HUES6 (cell line): Measurements from ENCODE around the gene DLX2.

Source experiments
- H3K27ac ChIP-seq: 2 replicates; pipeline ENCODE4 v1.7.0; 2013; ENCODE audit warnings: low read depth, mild to moderate bottlenecking, low read length, inconsistent platforms
- H3K27me3 ChIP-seq: 2 replicates; pipeline ENCODE4 v1.6.1; 2013; ENCODE audit warnings: low read length; ENCODE audit not compliant: control insufficient read depth, insufficient read depth
- H3K36me3 ChIP-seq: 2 replicates; pipeline ENCODE4 v1.6.1; 2013; ENCODE audit warnings: low read length; ENCODE audit not compliant: control insufficient read depth, insufficient read depth
- H3K4me1 ChIP-seq: 2 replicates; pipeline ENCODE4 v1.6.1; 2013; ENCODE audit warnings: low read length; ENCODE audit not compliant: control insufficient read depth, insufficient read depth
- H3K4me3 ChIP-seq: 2 replicates; pipeline ENCODE4 v1.5.1; 2013; ENCODE audit warnings: low read depth, low read length
- H3K9ac ChIP-seq: one replicate; pipeline ENCODE4 v1.6.1; 2013; ENCODE audit warnings: mild to moderate bottlenecking, low read length
- H3K9me3 ChIP-seq: 2 replicates; pipeline ENCODE4 v1.6.1; 2013; ENCODE audit warnings: low read depth, low read length; ENCODE audit not compliant: control insufficient read depth, insufficient read depth

DLX2 gene

DNA sequence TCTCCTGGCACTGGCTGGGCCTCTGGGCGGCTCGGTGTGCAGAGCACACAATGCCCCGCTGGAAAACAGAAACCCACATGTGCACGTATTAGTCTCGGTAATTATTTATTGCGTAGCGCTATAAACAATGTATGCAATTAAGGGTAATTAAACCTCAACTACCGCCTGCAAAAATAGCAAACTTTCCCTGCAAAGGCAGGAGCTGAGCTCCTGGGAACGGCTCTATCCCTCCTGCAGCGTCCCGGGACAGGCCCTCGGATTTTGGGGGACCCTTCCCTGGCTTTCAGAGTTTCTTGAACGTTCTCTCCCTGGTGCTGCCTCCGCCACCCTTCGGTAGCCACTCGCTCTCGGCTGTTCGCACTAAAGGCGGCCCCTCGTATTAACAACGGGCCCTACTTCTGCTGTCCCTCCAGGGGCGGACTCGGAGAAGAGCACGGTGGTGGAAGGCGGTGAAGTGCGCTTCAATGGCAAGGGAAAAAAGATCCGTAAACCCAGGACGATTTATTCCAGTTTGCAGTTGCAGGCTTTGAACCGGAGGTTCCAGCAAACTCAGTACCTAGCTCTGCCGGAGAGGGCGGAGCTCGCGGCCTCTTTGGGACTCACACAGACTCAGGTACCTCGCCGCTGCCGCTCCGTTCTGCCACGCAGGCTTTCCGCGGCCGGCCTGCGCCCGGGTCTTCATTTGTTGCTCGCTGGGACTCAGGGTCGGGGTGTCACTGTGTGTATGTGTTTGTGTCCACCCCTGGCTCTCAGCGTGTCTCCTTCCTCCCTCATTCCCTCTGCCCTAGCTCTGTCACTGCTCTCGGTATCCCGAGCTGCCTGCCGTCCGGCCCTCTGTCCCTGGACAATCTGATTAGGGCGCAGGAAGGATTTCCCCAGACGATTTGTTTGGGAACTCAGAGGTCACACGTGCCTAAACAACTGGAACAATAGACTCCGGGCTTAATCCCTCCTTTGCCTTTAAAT is 16.2 kb downstream of the DLX2 start:
- no peaks in the 10 kb centered on the region for H3K36me3 ChIP-seq
- peaks cover 100% of the 10 kb centered on the region for H3K27me3 ChIP-seq
- H3K9ac ChIP-seq, result no peak overlapping the region
- H3K9me3 ChIP-seq, result no peaks in the 10 kb centered on the region
- H3K4me3 ChIP-seq, result peak overlapping the region; percentile 69
- H3K27ac ChIP-seq, result no peak overlapping the region
- H3K4me1 ChIP-seq, result peaks cover 64% of the 10 kb centered on the region

DNA sequence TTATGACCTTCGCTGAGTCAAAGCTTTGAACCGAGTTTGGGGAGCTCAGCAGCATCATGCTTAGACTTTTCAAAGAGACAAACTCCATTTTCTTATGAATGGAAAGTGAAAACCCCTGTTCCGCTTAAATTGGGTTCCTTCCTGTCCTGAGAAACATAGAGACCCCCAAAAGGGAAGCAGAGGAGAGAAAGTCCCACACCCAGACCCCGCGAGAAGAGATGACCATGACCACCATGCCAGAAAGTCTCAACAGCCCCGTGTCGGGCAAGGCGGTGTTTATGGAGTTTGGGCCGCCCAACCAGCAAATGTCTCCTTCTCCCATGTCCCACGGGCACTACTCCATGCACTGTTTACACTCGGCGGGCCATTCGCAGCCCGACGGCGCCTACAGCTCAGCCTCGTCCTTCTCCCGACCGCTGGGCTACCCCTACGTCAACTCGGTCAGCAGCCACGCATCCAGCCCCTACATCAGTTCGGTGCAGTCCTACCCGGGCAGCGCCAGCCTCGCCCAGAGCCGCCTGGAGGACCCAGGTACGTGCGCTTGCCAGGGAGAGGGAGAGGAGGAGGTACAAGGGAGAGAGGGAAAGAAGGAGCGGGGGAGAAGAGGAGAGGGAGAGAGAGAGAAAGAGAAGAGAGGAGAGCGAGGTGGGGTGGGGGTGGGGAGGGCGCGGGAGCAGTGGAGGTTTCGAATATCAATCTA is 17.1 kb downstream of the DLX2 start, which contains the start of gene DLX1:
Gene DLX1 (plus strand): TSS at position 48 of the 700 bp plus-strand sequence. CDS start 171 bp downstream, at position 219.
- Histone ChIP-seq H3K9me3 (no peaks in the 10 kb centered on the region), H3K9ac (peak within 1 kb of the TSS; percentile 29), H3K4me1 (peaks cover 71% of the 10 kb centered on the region), H3K36me3 (no peaks in the 10 kb centered on the region), H3K4me3 (peak within 1 kb of the TSS; percentile 69), H3K27me3 (peaks cover 100% of the 10 kb centered on the region), H3K27ac (no peak within 1 kb of the TSS)

DNA sequence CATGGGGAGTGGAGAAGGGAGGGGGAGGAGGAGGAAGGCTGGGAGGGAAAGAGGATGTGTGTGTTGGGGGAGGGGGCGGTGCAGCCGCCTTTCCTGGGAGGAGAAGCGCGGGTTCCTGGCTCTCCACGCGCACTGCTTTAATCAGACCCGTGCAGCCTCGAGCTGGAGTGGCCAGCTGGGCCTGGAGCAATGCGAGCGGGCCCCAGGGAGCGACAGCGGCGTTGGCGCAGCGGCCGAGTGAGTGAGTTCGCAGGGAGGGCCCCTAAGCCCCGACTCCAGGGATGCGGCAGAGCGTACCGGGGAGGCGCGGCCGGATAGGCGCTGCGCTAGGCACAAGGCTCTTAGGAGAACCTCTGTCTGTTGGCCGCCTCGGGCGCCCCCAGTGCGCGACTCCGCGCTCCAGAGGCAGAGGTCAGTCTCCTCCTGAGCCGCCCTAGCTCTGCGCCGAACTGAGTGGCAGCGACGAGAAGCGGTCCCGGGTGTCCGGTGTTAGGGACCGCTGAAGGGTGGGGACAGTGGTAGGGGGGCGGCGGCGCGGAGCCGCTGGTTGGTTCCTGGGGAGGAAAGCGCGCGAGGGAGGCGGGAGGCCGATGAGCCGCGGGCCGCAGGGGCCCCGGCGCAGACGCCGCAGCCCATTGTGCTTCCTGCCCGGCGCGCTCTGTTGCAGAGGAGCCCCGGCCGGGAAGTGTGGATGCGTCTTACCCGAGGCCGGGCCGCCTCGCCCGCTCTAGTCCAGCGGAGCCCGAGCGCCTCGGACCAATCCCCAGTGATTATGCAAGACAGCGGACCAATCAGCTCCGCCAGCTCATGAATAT is 17.8 kb downstream of the DLX2 start:
- Histone ChIP-seq H3K4me1 (peaks cover 67% of the 10 kb centered on the region), H3K27me3 (peaks cover 100% of the 10 kb centered on the region), H3K9me3 (no peaks in the 10 kb centered on the region), H3K36me3 (no peaks in the 10 kb centered on the region), H3K9ac (peak overlapping the region; percentile 26), H3K4me3 (peak overlapping the region; percentile 69), H3K27ac (no peak overlapping the region)

DNA sequence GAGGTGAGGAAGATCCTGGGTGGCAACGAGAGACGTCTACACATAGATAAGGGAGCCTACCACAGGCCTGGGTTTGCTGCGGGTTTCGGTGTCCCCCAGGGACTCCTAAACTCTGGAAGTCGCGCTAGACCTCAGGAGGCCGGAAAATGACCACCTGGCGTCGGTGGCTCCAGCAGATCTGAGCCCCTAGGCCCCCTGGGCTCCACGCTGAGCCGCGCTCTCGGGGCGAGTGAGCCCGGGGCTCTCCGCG is 18.4 kb downstream of the DLX2 start:
- peak overlapping the region; percentile 69 for H3K4me3 ChIP-seq
- no peak overlapping the region for H3K27ac ChIP-seq
- peaks cover 67% of the 10 kb centered on the region for H3K4me1 ChIP-seq
- no peaks in the 10 kb centered on the region for H3K9me3 ChIP-seq
- no peak overlapping the region for H3K9ac ChIP-seq
- H3K27me3 ChIP-seq, result peaks cover 100% of the 10 kb centered on the region
- no peaks in the 10 kb centered on the region for H3K36me3 ChIP-seq

DNA sequence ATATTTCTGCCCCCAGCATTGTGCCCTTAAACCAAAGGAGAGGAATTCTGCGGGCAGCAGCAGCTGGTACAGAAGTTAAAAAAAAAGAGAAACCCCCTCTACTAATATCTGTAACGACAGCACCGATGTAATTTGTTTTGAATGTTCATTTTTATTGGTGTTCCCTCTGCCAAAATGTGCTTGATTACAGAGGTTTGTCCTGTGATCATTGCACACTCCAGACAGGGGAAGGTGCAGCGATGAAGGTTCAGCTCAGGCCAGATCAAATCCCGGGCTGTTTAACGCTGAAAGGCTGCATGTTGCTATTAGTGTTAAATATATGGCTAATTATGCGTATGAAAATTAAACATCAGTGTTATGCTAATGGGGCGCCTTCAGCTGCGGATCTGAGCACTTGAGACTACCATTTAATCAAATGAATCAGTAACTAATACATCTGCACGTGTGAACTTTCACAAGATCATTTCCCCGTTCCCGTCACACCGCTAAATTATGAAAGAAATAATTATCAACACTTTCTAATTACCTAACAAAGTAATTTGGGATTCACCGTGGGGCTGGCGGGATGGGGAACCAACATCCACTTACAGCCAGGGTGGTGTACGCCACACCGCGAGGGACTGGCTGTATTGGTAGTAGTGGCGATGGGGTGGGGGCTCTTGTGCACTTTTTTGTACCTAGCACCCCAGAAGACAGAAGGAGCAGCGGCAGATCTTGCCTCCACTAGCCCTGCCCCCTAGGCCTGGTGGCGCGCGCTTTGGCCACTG is 18.9 kb downstream of the DLX2 start:
- Histone ChIP-seq H3K4me3 (peak overlapping the region; percentile 69), H3K9ac (no peak overlapping the region), H3K4me1 (peaks cover 67% of the 10 kb centered on the region), H3K27ac (no peak overlapping the region), H3K27me3 (peaks cover 100% of the 10 kb centered on the region), H3K36me3 (no peaks in the 10 kb centered on the region), H3K9me3 (no peaks in the 10 kb centered on the region)

DNA sequence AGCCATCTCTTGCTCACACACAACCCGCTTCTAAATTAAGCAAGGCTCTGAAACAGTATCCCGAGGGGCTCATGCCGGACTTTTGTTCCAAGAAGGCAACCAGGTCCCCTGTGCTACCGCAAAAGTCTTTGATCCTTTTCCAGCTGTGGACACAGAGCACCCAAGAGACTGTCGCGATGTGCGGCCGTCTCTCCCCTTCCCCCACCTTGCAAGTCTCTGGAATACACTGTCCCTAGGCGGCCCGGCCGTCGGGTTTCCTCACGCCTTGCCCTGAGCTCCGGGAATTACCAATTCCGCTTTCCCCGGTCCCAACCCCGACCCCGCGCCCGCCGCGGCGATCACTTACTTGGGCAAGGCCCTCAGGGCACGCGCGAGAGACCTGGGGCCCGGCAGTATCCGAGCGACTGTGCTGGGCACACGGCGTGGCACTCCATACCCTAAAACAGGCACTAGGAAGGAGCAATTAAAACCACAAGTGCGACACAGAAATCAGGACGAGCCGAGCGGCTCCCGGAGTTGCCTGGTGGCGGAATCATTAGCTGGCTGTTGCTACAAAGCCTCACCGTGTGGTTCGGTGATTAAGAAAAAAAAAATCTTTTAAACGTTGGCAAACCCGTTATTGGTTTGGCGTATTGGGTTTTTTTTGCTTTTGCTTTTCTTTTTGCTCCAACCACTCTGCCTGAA is 19.6 kb downstream of the DLX2 start:
- no peaks in the 10 kb centered on the region for H3K9me3 ChIP-seq
- H3K9ac ChIP-seq, result no peak overlapping the region
- no peak overlapping the region for H3K27ac ChIP-seq
- no peaks in the 10 kb centered on the region for H3K36me3 ChIP-seq
- peaks cover 100% of the 10 kb centered on the region for H3K27me3 ChIP-seq
- peak overlapping the region; percentile 7; the same call in 1 of the 2 replicates for H3K4me3 ChIP-seq
- H3K4me1 ChIP-seq, result peaks cover 59% of the 10 kb centered on the region

DNA sequence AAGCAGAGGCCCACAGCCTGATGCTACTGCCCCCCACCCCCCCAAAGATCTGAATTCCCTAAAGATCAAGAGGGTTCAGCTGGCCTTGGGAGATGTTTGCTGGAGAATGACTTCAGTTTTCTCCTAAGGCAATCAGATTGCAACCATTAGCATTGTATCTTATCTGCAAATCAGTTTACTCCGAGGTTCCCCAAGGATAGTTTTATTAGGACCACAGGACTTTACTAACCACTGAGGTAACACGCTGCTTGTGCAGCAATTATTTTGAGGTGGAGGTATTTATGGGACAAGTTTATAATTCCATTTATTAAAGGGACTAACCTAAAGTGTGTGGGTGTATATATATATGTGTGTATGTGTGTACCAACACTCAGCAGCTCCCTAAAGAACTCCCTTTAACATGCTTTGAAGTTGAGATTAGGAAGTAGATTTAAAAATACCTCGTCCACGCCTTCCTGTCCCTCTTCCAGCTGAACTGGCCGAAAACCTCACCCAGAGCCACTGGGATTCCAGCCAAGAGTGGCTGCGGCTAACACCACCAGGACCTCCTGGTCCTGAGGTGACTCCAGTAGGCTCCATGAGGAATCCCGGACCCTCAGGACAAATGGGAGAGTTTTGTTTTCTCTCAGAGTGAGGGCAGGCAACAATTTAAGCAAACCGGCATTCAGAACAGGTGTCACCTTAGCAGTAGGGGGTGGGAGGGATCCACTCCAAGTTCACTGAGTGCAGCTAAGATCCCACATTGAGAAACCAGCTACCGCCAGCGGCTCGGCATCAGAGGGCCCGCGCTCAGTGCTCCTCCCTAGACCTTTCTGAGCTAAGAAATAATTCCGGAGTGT is 20.4 kb downstream of the DLX2 start:
- Histone ChIP-seq H3K9ac (no peak overlapping the region), H3K4me1 (peaks cover 52% of the 10 kb centered on the region), H3K4me3 (peak overlapping the region; percentile 7; the same call in 1 of the 2 replicates), H3K27ac (no peak overlapping the region), H3K27me3 (peaks cover 100% of the 10 kb centered on the region), H3K9me3 (no peaks in the 10 kb centered on the region), H3K36me3 (no peaks in the 10 kb centered on the region)

DNA sequence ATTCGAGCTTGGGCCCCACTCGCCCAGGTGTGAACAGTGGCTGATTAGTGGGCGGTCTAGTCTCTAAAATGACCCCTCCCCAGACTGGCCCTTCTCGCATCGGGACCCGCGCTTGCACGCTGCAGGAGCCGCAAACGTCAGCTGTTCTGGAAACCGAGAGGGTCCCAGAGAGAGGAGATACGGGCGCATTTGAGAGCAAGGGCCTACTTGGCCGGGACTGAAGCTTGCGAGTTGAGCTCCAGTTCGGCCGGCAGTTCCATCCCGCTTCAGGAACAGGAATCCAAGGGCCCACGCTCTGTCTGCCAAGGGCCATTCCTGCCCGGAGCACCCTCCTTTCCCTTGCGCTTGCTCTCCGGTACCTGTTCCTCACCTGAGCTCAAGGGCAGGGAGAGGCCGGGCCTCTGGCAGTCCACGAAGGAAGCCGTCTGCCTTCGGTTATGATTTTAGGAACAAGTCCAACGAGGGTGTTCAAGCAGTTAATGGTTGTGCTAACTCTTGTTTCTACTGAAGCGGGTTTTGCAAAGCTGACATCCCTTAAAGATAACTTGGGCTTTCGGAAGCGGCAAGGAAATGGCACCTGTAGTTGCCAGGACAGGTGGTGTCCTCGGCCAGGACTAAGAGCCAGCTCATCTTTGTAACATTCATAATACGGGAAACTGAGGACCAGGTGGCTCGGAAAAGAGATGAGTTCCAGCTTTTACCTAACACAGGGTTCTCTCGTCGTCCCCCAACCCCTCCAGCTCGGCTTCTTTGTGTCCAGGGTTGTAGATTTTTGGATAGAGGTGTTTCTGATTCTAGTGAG is 21.3 kb downstream of the DLX2 start:
- Histone ChIP-seq H3K4me1 (peaks cover 43% of the 10 kb centered on the region), H3K9ac (no peak overlapping the region), H3K27me3 (peaks cover 99% of the 10 kb centered on the region), H3K9me3 (no peaks in the 10 kb centered on the region), H3K27ac (no peak overlapping the region), H3K4me3 (peak overlapping the region; percentile 43), H3K36me3 (no peaks in the 10 kb centered on the region)

DNA sequence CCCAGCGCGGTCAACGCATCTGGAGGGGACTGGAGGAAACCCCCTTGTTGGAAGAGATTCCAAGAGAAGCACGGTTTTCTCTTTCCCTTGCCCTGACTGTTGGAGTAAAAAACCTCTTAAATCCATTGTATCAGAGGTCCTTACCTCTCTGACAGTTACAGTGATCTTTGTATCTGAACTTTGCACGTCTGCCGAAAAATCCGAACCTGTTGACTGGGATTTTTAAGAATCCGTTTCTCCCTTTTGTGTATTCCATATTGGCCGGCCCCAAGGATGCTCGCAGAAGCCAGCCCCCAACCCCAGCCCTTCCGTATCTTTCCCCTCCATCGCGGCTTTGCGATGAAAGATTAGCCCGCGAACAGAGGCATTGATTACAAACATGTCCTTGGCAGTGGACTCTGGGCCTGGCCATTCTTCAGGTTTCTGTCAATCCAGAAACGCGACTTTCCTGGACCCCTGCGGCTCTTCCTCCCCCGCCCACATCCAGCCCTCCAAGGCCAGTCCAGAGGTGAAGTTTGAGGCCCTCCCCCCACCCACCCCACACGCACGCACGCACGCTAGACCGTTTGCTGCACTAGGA is 22.0 kb downstream of the DLX2 start:
- peaks cover 37% of the 10 kb centered on the region for H3K4me1 ChIP-seq
- no peak overlapping the region for H3K9ac ChIP-seq
- peak overlapping the region; percentile 43 for H3K4me3 ChIP-seq
- H3K27ac ChIP-seq, result no peak overlapping the region
- H3K27me3 ChIP-seq, result peaks cover 96% of the 10 kb centered on the region
- no peaks in the 10 kb centered on the region for H3K9me3 ChIP-seq
- H3K36me3 ChIP-seq, result no peaks in the 10 kb centered on the region
